GM12878 (cell line): ENCODE data around the gene MAP4K1.

Experiments used
- ATF3 ChIP-seq: IDR thresholded peaks from 2 replicates; pipeline ENCODE4 v1.6.1; 2011; ENCODE audit warnings: low read depth, mild to moderate bottlenecking, low read length, moderate library complexity, borderline replicate concordance; ENCODE audit errors: extremely low read depth
- DPF2 ChIP-seq: fragments of 450-650 bp; IDR thresholded peaks from 2 replicates; pipeline ENCODE4 v1.6.1; 2017; ENCODE audit warnings: mild to moderate bottlenecking
- EED ChIP-seq: sonication (generic); IDR thresholded peaks from 2 replicates; pipeline ENCODE4 v1.6.1; 2016; ENCODE audit warnings: antibody characterized with exemption, low read depth
- EGR1 ChIP-seq, 2 experiments: IDR thresholded peaks; 1 replicate in 1 of 2; 2 replicates in 1 of 2; pipeline ENCODE4 v1.6.1; 2011 to 2012; ENCODE audit warnings: low read depth in 2 of 2, low read length in 2 of 2, borderline replicate concordance in 1 of 2, mild to moderate bottlenecking in 1 of 2, moderate library complexity in 1 of 2
- ELK1 ChIP-seq: IDR thresholded peaks from 2 replicates; pipeline ENCODE4 v1.6.1; 2012; ENCODE audit warnings: low read depth, low read length, improper control_type of control experiment
- NFYB ChIP-seq: IDR thresholded peaks from 2 replicates; pipeline ENCODE4 v1.6.1; 2011; ENCODE audit warnings: low read depth, mild to moderate bottlenecking, low read length, improper control_type of control experiment, moderate library complexity; ENCODE audit not compliant: insufficient read depth
- NRF1 ChIP-seq: conservative IDR thresholded peaks from 2 replicates; pipeline ENCODE4 v1.6.1; 2011; ENCODE audit warnings: mild to moderate bottlenecking, low read depth, low read length, improper control_type of control experiment
- RAD51 ChIP-seq: fragments of 450-650 bp; IDR thresholded peaks from 2 replicates; pipeline ENCODE4 v1.6.1; 2016; ENCODE audit warnings: moderate library complexity, mild to moderate bottlenecking, inconsistent platforms
- SREBF1 ChIP-seq: IDR thresholded peaks from 2 replicates; pipeline ENCODE4 v1.6.1; 2012; ENCODE audit warnings: mild to moderate bottlenecking, low read length
- USF2 ChIP-seq: IDR thresholded peaks from 2 replicates; pipeline ENCODE4 v1.6.1; 2011; ENCODE audit warnings: low read depth, low read length, improper control_type of control experiment, borderline replicate concordance
- ZZZ3 ChIP-seq: IDR thresholded peaks from 2 replicates; pipeline ENCODE4 v1.6.1; 2011; ENCODE audit warnings: low read depth; ENCODE audit not compliant: control insufficient read depth, insufficient read length
- TF ChIP-seq, protein P1 (sequence below), 3 experiments: IDR thresholded peaks in 2 of 3; conservative IDR thresholded peaks in 1 of 3; 2 replicates each; pipeline ENCODE4 v1.5.1; 2011; ENCODE audit warnings: low read depth in 3 of 3, low read length in 3 of 3, mild to moderate bottlenecking in 3 of 3, control low read depth in 2 of 3, moderate library complexity in 2 of 3, inconsistent platforms in 1 of 3, mixed read lengths in 1 of 3; ENCODE audit not compliant: control insufficient read depth in 2 of 3, insufficient read depth in 1 of 3; ENCODE audit errors: extremely low read depth in 1 of 3
- TF ChIP-seq, protein P2 (sequence below): IDR thresholded peaks from 2 replicates; pipeline ENCODE4 v1.6.1; 2012; ENCODE audit warnings: low read length, inconsistent platforms

DNA sequence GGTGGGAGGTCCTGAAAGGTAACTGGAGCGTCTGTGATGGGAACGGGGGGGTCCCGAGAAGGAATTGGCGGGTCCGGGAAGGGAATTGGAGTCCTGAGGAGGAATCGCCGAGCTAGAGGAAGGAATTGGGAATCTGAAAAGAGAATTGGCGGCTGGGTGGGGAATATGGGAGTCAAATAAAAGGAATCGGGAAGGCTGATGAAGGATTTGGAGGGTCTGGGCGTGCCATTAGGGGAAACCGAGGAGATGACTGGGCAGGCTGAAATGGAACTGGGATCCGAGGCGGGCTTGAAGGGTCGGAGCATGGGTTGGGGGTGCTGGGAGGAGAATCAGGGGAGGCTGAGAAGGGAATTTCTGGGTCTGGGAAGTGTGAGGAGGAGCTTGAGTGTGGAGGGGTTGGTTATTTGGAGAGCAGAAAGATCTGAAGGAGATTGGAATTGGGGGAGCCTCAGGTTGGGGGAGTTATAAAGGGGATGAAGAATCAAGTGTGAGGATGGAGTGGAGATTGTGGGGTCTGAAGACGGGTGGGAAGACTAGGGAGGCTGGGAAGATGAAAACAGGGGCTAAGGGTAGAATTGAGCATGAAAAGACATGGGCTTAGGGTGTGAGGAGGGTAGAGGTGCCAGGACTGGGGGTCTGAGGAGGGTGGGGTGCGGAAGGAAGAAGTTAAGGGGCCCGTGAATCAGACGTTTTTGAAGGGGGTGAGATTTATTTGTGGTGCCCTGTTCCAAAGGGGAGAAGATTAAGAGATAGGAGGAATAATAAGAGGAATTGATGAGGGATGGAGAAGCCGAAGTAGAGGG is 30.4 kb upstream of the MAP4K1 start:
- TF ChIP-seq, protein P1, sequence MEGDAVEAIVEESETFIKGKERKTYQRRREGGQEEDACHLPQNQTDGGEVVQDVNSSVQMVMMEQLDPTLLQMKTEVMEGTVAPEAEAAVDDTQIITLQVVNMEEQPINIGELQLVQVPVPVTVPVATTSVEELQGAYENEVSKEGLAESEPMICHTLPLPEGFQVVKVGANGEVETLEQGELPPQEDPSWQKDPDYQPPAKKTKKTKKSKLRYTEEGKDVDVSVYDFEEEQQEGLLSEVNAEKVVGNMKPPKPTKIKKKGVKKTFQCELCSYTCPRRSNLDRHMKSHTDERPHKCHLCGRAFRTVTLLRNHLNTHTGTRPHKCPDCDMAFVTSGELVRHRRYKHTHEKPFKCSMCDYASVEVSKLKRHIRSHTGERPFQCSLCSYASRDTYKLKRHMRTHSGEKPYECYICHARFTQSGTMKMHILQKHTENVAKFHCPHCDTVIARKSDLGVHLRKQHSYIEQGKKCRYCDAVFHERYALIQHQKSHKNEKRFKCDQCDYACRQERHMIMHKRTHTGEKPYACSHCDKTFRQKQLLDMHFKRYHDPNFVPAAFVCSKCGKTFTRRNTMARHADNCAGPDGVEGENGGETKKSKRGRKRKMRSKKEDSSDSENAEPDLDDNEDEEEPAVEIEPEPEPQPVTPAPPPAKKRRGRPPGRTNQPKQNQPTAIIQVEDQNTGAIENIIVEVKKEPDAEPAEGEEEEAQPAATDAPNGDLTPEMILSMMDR (IDR thresholded peaks at IDR 0.05 in 2 of 3, conservative IDR thresholded peaks at IDR 0.05 in 1 of 3; ENCODE audit: control insufficient read depth in 2 of 3, extremely low read depth in 1 of 3, insufficient read depth in 1 of 3, low read depth in 3 of 3, low read length in 3 of 3), result no peak
- TF ChIP-seq ATF3 (no peak), ELK1 (no peak), DPF2 (no peak), USF2 (no peak), NFYB (no peak), RAD51 (no peak), EED (no peak), NRF1 (no peak), ZZZ3 (no peak), EGR1 (IDR thresholded peaks at IDR 0.05; ENCODE audit: borderline replicate concordance in 1 of 2, low read depth in 2 of 2, low read length in 2 of 2) (no peak), SREBF1 (no peak)
- TF ChIP-seq, protein P2, sequence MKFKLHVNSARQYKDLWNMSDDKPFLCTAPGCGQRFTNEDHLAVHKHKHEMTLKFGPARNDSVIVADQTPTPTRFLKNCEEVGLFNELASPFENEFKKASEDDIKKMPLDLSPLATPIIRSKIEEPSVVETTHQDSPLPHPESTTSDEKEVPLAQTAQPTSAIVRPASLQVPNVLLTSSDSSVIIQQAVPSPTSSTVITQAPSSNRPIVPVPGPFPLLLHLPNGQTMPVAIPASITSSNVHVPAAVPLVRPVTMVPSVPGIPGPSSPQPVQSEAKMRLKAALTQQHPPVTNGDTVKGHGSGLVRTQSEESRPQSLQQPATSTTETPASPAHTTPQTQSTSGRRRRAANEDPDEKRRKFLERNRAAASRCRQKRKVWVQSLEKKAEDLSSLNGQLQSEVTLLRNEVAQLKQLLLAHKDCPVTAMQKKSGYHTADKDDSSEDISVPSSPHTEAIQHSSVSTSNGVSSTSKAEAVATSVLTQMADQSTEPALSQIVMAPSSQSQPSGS, result no peak
